ENCODE measurements around the gene GPC5. TPM values are rescaled to one million over a fixed set of nuclear protein-coding genes. Genes with fewer than 3 reads are reported as not detected.

GPC5 gene
- total RNA-seq, 1 experiment from 2014 or later = 0.15 TPM

- Histone ChIP-seq H2BK20ac (ENCODE audit: low read depth, low read length, poor library complexity, severe bottlenecking) (no peak overlapping the region), H3K27ac (ENCODE audit: insufficient read length, low read depth, low read length) (no peak overlapping the region), H2BK12ac (ENCODE audit: insufficient read length, low read depth, low read length) (no peak overlapping the region), H4K91ac (ENCODE audit: insufficient read length, low read depth, low read length) (no peak overlapping the region), H3K4me1 (ENCODE audit: insufficient read depth, low read length) (no peaks in the 10 kb centered on the region), H3K79me1 (ENCODE audit: insufficient read depth, low read depth, low read length, poor library complexity, severe bottlenecking) (no peaks in the 10 kb centered on the region), H2BK5ac (ENCODE audit: insufficient read length, low read length) (no peak overlapping the region), H3K18ac (ENCODE audit: insufficient read length, low read depth, low read length) (no peak overlapping the region), H3K23ac (ENCODE audit: insufficient read length, low read depth, low read length) (no peak overlapping the region), H2BK15ac (ENCODE audit: low read depth, low read length) (no peak overlapping the region), H3K23me2 (ENCODE audit: insufficient read length, low read depth, low read length, poor library complexity, severe bottlenecking) (no peaks in the 10 kb centered on the region), H3K9ac (ENCODE audit: extremely low read depth, insufficient read length, low read length) (no peak overlapping the region), H2AK5ac (ENCODE audit: insufficient read length, low read length) (no peak overlapping the region), H4K5ac (ENCODE audit: insufficient read length, low read depth, low read length) (no peak overlapping the region), H3K79me2 (ENCODE audit: insufficient read depth, low read length) (no peaks in the 10 kb centered on the region), H3K56ac (ENCODE audit: insufficient read length, low read depth, low read length) (no peak overlapping the region), H3K14ac (ENCODE audit: insufficient read depth, low read length) (no peak overlapping the region), H3K4ac (ENCODE audit: low read depth, low read length) (no peak overlapping the region), H2BK120ac (ENCODE audit: low read depth, low read length, poor library complexity, severe bottlenecking) (no peak overlapping the region), H2AFZ (ENCODE audit: low read length) (no peak overlapping the region), H4K20me1 (ENCODE audit: control insufficient read depth, insufficient read depth, insufficient read length) (no peaks in the 10 kb centered on the region), H4K8ac (replicated peaks; ENCODE audit: insufficient read length, low read depth, low read length) (no peak overlapping the region), H3K9me3 (ENCODE audit: control insufficient read depth, low read depth, low read length) (no peaks in the 10 kb centered on the region), H3K4me2 (ENCODE audit: insufficient read depth, insufficient read length, low read length) (no peak overlapping the region), H3T11ph (ENCODE audit: low read length) (no peak overlapping the region), H3K27me3 (ENCODE audit: insufficient read depth, low read length) (no peaks in the 10 kb centered on the region)
- WGBS (ENCODE audit: extremely low coverage, insufficient read length, low lambda C conversion rate) = no CpG with 5 or more reads among the region's 1 CpG
- no peak for TF ChIP-seq CTCF (conservative IDR thresholded peaks at IDR 0.05)
- Mint-ChIP-seq H3K9me3 (peaks cover 19 to 27% of the 10 kb centered on the region in 2 experiments), H3K4me1 (no peaks in the 10 kb centered on the region), H3K27ac (no peak overlapping the region), H3K4me3 (no peak overlapping the region), H3K27me3 (ENCODE audit: low read depth) (no peaks in the 10 kb centered on the region), H3K36me3 (ENCODE audit: insufficient read depth in 1 of 3, low read depth in 3 of 3) (peaks cover 2 to 30% (median 6%) of the 10 kb centered on the region in 3 experiments; a peak in 5 of 7 replicates)
- DNase-seq = no peak
Measured at GRCh38 chr13:92761710-92762109, 1363.3 kb downstream of the GPC5 start.

Measured in H9 (cell line).